OCI-LY3 (cell line): ENCODE results near the gene RHBDD1.

Source experiments
- CTCF ChIP-seq: fragments of 200-600, 300-600 bp; sonication (generic); IDR thresholded peaks from 2 replicates; pipeline ENCODE4 v1.5.1; 2014; ENCODE audit warnings: antibody characterized with exemption, low read length, low read depth
- EZH2phosphoT487 ChIP-seq: fragments of 200-600 bp; shearing (Covaris generic); IDR thresholded peaks from 2 replicates; pipeline ENCODE4 v1.6.1; 2018; ENCODE audit warnings: antibody characterized with exemption, mixed run types, low read depth

GRCh38 chr2:226798422-226799210, 37.2 kb upstream of the RHBDD1 start:
- TF ChIP-seq CTCF, result no peak
- no peak for TF ChIP-seq EZH2phosphoT487
